Osteoblast (primary cell): ENCODE results near the gene RIBC2. TPM values are rescaled to one million over a fixed set of nuclear protein-coding genes. Genes with fewer than 3 reads are reported as not detected.
"Not testable (repeated sequence)": the region's sequence is repeated elsewhere in the genome, so short reads cannot be mapped to it uniquely, and the experiment has no call there.

Experiments used
- DNase-seq: peaks from one replicate; pipeline ENCODE4 v3.0.0; 2011; ENCODE audit warnings: low spot score, mixed read lengths; ENCODE audit not compliant: insufficient read length; ENCODE audit errors: missing footprints
- H2AFZ ChIP-seq: 2 replicates; pipeline ENCODE4 v1.6.0; 2011; ENCODE audit warnings: mild to moderate bottlenecking, low read length
- H3K27ac ChIP-seq: 2 replicates; pipeline ENCODE4 v1.5.1; 2011; ENCODE audit warnings: mild to moderate bottlenecking, low read depth, low read length, moderate library complexity
- H3K27me3 ChIP-seq: 2 replicates; pipeline ENCODE4 v1.6.0; 2012; ENCODE audit warnings: mild to moderate bottlenecking, control low read depth, inconsistent platforms, low read length, moderate library complexity; ENCODE audit not compliant: insufficient read depth
- H3K36me3 ChIP-seq: 2 replicates; pipeline ENCODE4 v1.5.1; 2011; ENCODE audit warnings: mild to moderate bottlenecking, low read length, control low read depth, moderate library complexity; ENCODE audit not compliant: insufficient read depth
- H3K4me1 ChIP-seq: 2 replicates; pipeline ENCODE4 v1.5.1; 2011; ENCODE audit warnings: mild to moderate bottlenecking, low read length, control low read depth, moderate library complexity; ENCODE audit not compliant: insufficient read depth
- H3K4me2 ChIP-seq: 2 replicates; pipeline ENCODE4 v1.6.0; 2011; ENCODE audit warnings: mild to moderate bottlenecking, low read length; ENCODE audit not compliant: insufficient read depth
- H3K4me3 ChIP-seq: fragments of 200-600 bp; sonication (generic); 3 replicates; pipeline ENCODE4 v1.5.1; 2012; ENCODE audit warnings: mild to moderate bottlenecking, low read length, inconsistent platforms; ENCODE audit not compliant: insufficient read depth
- H3K79me2 ChIP-seq: 2 replicates; pipeline ENCODE4 v1.6.0; 2012; ENCODE audit warnings: mild to moderate bottlenecking, low read length, control low read depth, inconsistent platforms; ENCODE audit not compliant: insufficient read depth
- H3K9me3 ChIP-seq: 2 replicates; pipeline ENCODE4 v1.5.1; 2011; ENCODE audit warnings: low read depth, low read length, control low read depth
- H4K20me1 ChIP-seq: 2 replicates; pipeline ENCODE4 v1.6.0; 2012; ENCODE audit warnings: mild to moderate bottlenecking, low read length, control low read depth; ENCODE audit not compliant: insufficient read depth
- total RNA-seq: library from RNA; depleted of rRNA; stranded (reverse); fragments of >200 nt; gene quantifications from 2 replicates; pipeline ENCODE4 v1.2.3, GENCODE V29; 2012
- TF ChIP-seq, protein P1 (sequence below): IDR thresholded peaks from 2 replicates; pipeline ENCODE4 v1.5.1; 2011; ENCODE audit warnings: mild to moderate bottlenecking, low read depth, low read length, moderate library complexity; ENCODE audit errors: extremely low read depth

The RIBC2 gene
- total RNA-seq, 1 donor: not detected

DNA sequence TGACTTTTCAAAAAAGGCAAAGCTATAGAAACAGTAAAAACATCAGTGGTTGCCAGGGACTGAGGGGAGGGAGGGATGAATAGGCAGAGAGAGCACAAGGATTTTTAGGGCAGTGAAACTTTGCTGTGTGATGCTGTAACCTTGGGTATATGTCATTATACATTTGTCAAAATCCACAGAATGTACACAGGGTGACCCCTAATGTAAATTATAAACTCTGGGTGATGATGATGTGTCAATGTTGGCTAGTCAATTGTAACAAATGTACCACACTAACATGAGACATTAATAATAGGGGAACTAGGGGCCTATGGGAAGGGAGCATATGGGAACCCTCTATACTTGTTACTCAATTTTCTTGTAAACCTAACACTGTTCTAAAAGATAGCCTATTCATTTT lies 24.8 kb downstream of the RIBC2 start:
- DNase-seq: no peak
- no peak overlapping the region for H3K4me2 ChIP-seq
- no peaks in the 10 kb centered on the region for H3K9me3 ChIP-seq
- no peaks in the 10 kb centered on the region for H3K27me3 ChIP-seq
- no peak overlapping the region for H3K27ac ChIP-seq
- H3K36me3 ChIP-seq: no peaks in the 10 kb centered on the region
- TF ChIP-seq, protein P1, sequence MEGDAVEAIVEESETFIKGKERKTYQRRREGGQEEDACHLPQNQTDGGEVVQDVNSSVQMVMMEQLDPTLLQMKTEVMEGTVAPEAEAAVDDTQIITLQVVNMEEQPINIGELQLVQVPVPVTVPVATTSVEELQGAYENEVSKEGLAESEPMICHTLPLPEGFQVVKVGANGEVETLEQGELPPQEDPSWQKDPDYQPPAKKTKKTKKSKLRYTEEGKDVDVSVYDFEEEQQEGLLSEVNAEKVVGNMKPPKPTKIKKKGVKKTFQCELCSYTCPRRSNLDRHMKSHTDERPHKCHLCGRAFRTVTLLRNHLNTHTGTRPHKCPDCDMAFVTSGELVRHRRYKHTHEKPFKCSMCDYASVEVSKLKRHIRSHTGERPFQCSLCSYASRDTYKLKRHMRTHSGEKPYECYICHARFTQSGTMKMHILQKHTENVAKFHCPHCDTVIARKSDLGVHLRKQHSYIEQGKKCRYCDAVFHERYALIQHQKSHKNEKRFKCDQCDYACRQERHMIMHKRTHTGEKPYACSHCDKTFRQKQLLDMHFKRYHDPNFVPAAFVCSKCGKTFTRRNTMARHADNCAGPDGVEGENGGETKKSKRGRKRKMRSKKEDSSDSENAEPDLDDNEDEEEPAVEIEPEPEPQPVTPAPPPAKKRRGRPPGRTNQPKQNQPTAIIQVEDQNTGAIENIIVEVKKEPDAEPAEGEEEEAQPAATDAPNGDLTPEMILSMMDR: no peak
- H2AFZ ChIP-seq: no peak overlapping the region
- H3K4me1 ChIP-seq: no peaks in the 10 kb centered on the region
- no peak overlapping the region for H3K4me3 ChIP-seq
- no peaks in the 10 kb centered on the region for H4K20me1 ChIP-seq
- H3K79me2 ChIP-seq: no peaks in the 10 kb centered on the region

DNA sequence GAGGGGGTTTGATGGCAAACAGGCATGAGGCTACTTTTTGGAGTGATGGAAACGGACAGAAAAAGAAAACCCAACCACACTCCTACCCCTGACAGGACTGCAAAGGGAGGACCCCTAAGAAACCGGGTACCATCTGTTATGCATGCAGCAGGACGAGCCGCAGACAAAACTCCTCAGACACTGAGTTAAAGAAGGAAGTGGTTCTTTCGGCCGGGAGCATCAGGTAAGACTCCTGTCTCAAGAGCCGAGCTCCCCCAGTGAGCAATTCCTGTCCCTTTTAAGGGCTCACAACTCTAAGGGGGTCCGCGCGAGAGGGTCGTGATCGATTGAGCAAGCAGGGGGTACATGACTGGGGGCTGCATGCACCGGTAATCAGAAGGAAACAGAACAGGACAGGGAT lies 27.2 kb downstream of the RIBC2 start:
- H3K9me3 ChIP-seq, H4K20me1 ChIP-seq, DNase-seq, H3K36me3 ChIP-seq, H3K27me3 ChIP-seq, H3K4me3 ChIP-seq, H3K27ac ChIP-seq, H3K4me2 ChIP-seq, H3K4me1 ChIP-seq, H3K79me2 ChIP-seq: not testable (repeated sequence)
- H2AFZ ChIP-seq: peak overlapping the region; percentile 41

DNA sequence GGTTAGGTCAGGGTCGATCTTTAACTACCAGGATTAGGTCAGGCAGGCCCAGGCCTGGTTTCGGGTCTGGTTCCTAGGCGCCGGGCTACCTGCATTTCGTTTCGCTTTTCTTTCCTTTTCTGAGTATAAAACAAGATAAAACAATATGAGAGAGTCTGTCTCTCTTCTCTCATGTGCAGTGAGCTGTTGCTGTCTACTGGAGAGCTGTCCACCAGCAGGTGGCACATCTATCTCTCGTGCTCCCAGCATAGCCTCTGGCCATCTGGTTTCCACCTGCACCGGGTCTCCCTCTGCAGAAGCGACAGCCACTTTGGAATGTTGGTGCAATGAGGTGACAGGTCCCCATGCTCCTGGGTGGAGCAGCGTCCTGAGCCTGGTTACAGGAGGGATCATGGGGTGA lies 27.6 kb downstream of the RIBC2 start:
- Histone ChIP-seq H3K9me3 (no peaks in the 10 kb centered on the region), H3K27me3 (peaks cover 3% of the 10 kb centered on the region), H4K20me1 (no peaks in the 10 kb centered on the region), H3K27ac (no peak overlapping the region), H2AFZ (peak overlapping the region; percentile 41), H3K36me3 (no peaks in the 10 kb centered on the region), H3K4me2 (peak overlapping the region; percentile 39), H3K79me2 (no peaks in the 10 kb centered on the region), H3K4me1 (no peaks in the 10 kb centered on the region), H3K4me3 (no peak overlapping the region)
- TF ChIP-seq, protein P1: peak; percentile 76
- DNase-seq: peak; percentile 94

DNA sequence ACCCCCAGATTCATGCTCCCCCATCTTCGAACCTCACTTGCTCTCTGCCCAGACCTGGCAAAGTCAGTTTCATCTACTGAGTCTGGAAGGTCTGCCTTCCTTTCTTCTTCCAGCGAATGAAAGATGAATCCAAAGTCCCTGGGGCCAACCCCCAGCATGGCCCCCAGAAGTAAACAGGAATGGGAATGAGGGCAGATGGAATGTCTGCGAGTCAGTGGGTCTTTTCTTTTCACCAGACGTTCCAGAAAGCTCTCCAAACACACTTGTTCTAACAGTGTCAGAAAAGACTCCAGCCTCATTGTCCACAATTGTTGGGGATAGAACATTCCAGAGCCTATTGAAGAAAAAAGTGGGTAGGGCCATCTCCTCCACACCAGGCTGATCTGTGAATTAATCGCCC lies 28.6 kb downstream of the RIBC2 start:
- Histone ChIP-seq H3K4me2 (no peak overlapping the region), H3K9me3 (no peaks in the 10 kb centered on the region), H3K79me2 (no peaks in the 10 kb centered on the region), H3K27me3 (peaks cover 3% of the 10 kb centered on the region), H3K4me3 (no peak overlapping the region), H3K27ac (no peak overlapping the region), H3K36me3 (no peaks in the 10 kb centered on the region), H3K4me1 (no peaks in the 10 kb centered on the region), H4K20me1 (no peaks in the 10 kb centered on the region), H2AFZ (no peak overlapping the region)
- DNase-seq: no peak
- TF ChIP-seq, protein P1: no peak
